Endothelial cell of umbilical vein (primary cell): Measurements from ENCODE around the gene ZC3H6. TPM values are rescaled to one million over a fixed set of nuclear protein-coding genes. Genes with fewer than 3 reads are reported as not detected.

Source experiments
- BruUV-seq: library from RNA; stranded (reverse); fragments of 400-500 nt; replicated peaks from 2 replicates; lab custom pipeline; 2021; lab: Mats Ljungman, UMichigan
- CTCF ChIA-PET: fragments of 300-600, 350-600 bp; sonication (Branson Sonifier 250); formaldehyde crosslinking; loops from one replicate; lab custom pipeline; 2021; ENCODE audit warnings: antibody characterized with exemption, inconsistent platforms; lab: Charles Lee
- POLR2A ChIA-PET: fragments of 300-600, 350-600 bp; sonication (Branson Sonifier 250); formaldehyde crosslinking; loops from one replicate; lab custom pipeline; 2021; ENCODE audit warnings: antibody characterized with exemption, inconsistent platforms; lab: Charles Lee
- DNase-seq: peaks from one replicate; pipeline ENCODE4 v3.0.0-alpha.2; 2011; ENCODE audit warnings: low read depth, low spot score
- FAIRE-seq: peaks from 2 replicates; lab custom pipeline; 2011; peaks lifted over from hg19 to GRCh38; lab: Jason Lieb, UNC
- H2AFZ ChIP-seq: 2 replicates; pipeline ENCODE4 v1.6.0; 2012; ENCODE audit warnings: low read depth, low read length, control low read depth, inconsistent platforms
- H3K27ac ChIP-seq: 2 replicates; pipeline ENCODE4 v1.5.1; 2011; ENCODE audit warnings: low read depth, mild to moderate bottlenecking, control low read depth, low read length, moderate library complexity; ENCODE audit not compliant: insufficient read depth
- H3K27me3 ChIP-seq, 2 experiments: 2 replicates each; pipeline versions ENCODE4 v1.6.0 to v1.6.1; 2011; ENCODE audit warnings: low read length in 2 of 2, mixed read lengths in 1 of 2; ENCODE audit not compliant: control insufficient read depth in 2 of 2, insufficient read depth in 2 of 2
- H3K36me3 ChIP-seq, 2 experiments: 2 replicates in 1 of 2; 3 replicates in 1 of 2; pipeline ENCODE4 v1.5.1; 2011; ENCODE audit warnings: low read length in 2 of 2, mild to moderate bottlenecking in 1 of 2, moderate library complexity in 1 of 2; ENCODE audit not compliant: control insufficient read depth in 2 of 2, insufficient read depth in 2 of 2; ENCODE audit errors: extremely low read depth in 1 of 2
- H3K4me1 ChIP-seq: 3 replicates; pipeline ENCODE4 v1.5.1; 2011; ENCODE audit warnings: mild to moderate bottlenecking, low read length; ENCODE audit not compliant: control insufficient read depth, insufficient read depth; ENCODE audit errors: extremely low read depth
- H3K4me2 ChIP-seq: 2 replicates; pipeline ENCODE4 v1.6.1; 2011; ENCODE audit warnings: low read length, control low read depth, mixed read lengths; ENCODE audit not compliant: insufficient read depth
- H3K4me3 ChIP-seq, 3 experiments: fragments of 200-600 bp in 1 of 3; sonication (generic), shearing (Covaris generic) in 1 of 3; replicated peaks in 1 of 3; 2 replicates each; pipeline ENCODE4 v1.5.1; 2011 to 2016; ENCODE audit warnings: control low read depth in 3 of 3, low read length in 3 of 3, mild to moderate bottlenecking in 2 of 3, inconsistent platforms in 1 of 3, low read depth in 1 of 3, moderate library complexity in 1 of 3; ENCODE audit not compliant: insufficient read depth in 1 of 3
- H3K79me2 ChIP-seq: 2 replicates; pipeline ENCODE4 v1.6.0; 2012; ENCODE audit warnings: low read length, inconsistent platforms; ENCODE audit not compliant: control insufficient read depth, insufficient read depth
- H3K9ac ChIP-seq: replicated peaks from 2 replicates; pipeline ENCODE3; 2011; ENCODE audit warnings: low read length, control low read depth; ENCODE audit not compliant: insufficient read depth; ENCODE audit errors: extremely low read depth
- H3K9me1 ChIP-seq: replicated peaks from 3 replicates; pipeline ENCODE4 v1.6.0; 2011; ENCODE audit warnings: mild to moderate bottlenecking, low read length; ENCODE audit not compliant: control insufficient read depth, insufficient read depth; ENCODE audit errors: extremely low read depth
- H3K9me3 ChIP-seq: replicated peaks from 2 replicates; pipeline ENCODE4 v1.5.1; 2012; ENCODE audit warnings: low read length, inconsistent platforms; ENCODE audit not compliant: control insufficient read depth, insufficient read depth
- H4K20me1 ChIP-seq: replicated peaks from 2 replicates; pipeline ENCODE3; 2011; ENCODE audit warnings: mild to moderate bottlenecking, low read length; ENCODE audit not compliant: control insufficient read depth, insufficient read depth; ENCODE audit errors: extremely low read depth
- CTCF ChIP-seq, 2 donors: IDR thresholded peaks; 1 replicate in 1 of 2; 2 replicates in 1 of 2; pipeline ENCODE4 v1.5.1; 2011; ENCODE audit warnings: low read length in 2 of 2, mild to moderate bottlenecking in 2 of 2, moderate library complexity in 2 of 2, control low read depth in 1 of 2, inconsistent platforms in 1 of 2, low read depth in 1 of 2; ENCODE audit not compliant: insufficient read depth in 1 of 2; ENCODE audit errors: extremely low read depth in 1 of 2
- EZH2 ChIP-seq: IDR thresholded peaks from 2 replicates; pipeline ENCODE4 v1.6.1; 2012; ENCODE audit warnings: borderline replicate concordance, low read depth, mild to moderate bottlenecking, moderate library complexity, low read length, inconsistent platforms; ENCODE audit not compliant: severe bottlenecking
- FOS ChIP-seq: IDR thresholded peaks from 2 replicates; pipeline ENCODE4 v1.6.1; 2011; ENCODE audit warnings: mild to moderate bottlenecking, low read length, moderate library complexity, borderline replicate concordance; ENCODE audit not compliant: insufficient read depth
- GATA2 ChIP-seq: IDR thresholded peaks from 2 replicates; pipeline ENCODE4 v1.7.0; 2011; ENCODE audit warnings: low read depth, mild to moderate bottlenecking, moderate library complexity, mixed read lengths, low read length; ENCODE audit not compliant: insufficient read length, insufficient read depth
- JUN ChIP-seq: IDR thresholded peaks from 2 replicates; pipeline ENCODE4 v1.6.1; 2011; ENCODE audit warnings: borderline replicate concordance, low read depth; ENCODE audit not compliant: insufficient read length, insufficient read depth
- MAX ChIP-seq: IDR thresholded peaks from 2 replicates; pipeline ENCODE4 v1.6.1; 2011; ENCODE audit not compliant: insufficient read depth, insufficient read length
- MYC ChIP-seq: IDR thresholded peaks from one replicate; pipeline ENCODE4 v1.6.1; 2011; ENCODE audit warnings: mild to moderate bottlenecking, low read depth, low read length
- POLR2A ChIP-seq: IDR thresholded peaks from 2 replicates; pipeline ENCODE4 v1.6.1; 2012; ENCODE audit warnings: low read depth, mild to moderate bottlenecking, control low read depth, low read length
- POLR2AphosphoS5 ChIP-seq: IDR thresholded peaks from 2 replicates; pipeline ENCODE4 v1.6.1; 2012; ENCODE audit warnings: low read depth, mild to moderate bottlenecking, control low read depth, low read length, moderate library complexity; ENCODE audit not compliant: insufficient read depth
- dilution Hi-C: fragments of 300-500 bp; cut with MboI; formaldehyde crosslinking; loops from one replicate; pipeline ENCODE4 v1.15.0; 2019; ENCODE audit warnings: low sequenced_read_pairs; ENCODE audit not compliant: extremely low pct_ligation_motif_present
- intact Hi-C: fragments of 100-400 bp; cut with micrococcal nuclease; formaldehyde crosslinking; loops from one replicate; pipeline ENCODE4 v1.10.0; 2022
- polyA plus RNA-seq, 4 experiments: library from polyadenylated mRNA; depleted of rRNA in 3 of 4; stranded (reverse) in 3 of 4; unstranded in 1 of 4; fragments of >200 nt; gene quantifications; 2 replicates each; pipeline versions ENCODE4 v1.2.1 to v1.2.3, GENCODE V29; 2011 to 2012; ENCODE audit warnings: missing spikeins in 1 of 4
- total RNA-seq: library from RNA; stranded (reverse); gene quantifications from 2 replicates; pipeline ENCODE4 v1.2.3, GENCODE V29; 2021

ZC3H6 gene
- total and polyA plus RNA-seq, 2 donors (not counting 3 experiments of a cell fraction or from before 2014, with no cell fraction given) = 0.46 to 3.0 TPM

- DNase-seq = no peak
- no peaks in the 10 kb centered on the region for H3K79me2 ChIP-seq
- no peak for FAIRE-seq
- no peaks in the 10 kb centered on the region for H3K9me1 ChIP-seq
- BruUV-seq = no TSS peak
- no peak overlapping the region for H3K9ac ChIP-seq
- peaks cover 10% of the 10 kb centered on the region for H3K4me1 ChIP-seq
- H3K4me3 ChIP-seq = no peak overlapping the region
- dilution Hi-C loops = no loop called here
- H3K36me3 ChIP-seq = no peaks in the 10 kb centered on the region
- TF ChIP-seq FOS (no peak), POLR2A (no peak), EZH2 (no peak), GATA2 (no peak), MYC (no peak), JUN (no peak), CTCF (IDR thresholded peaks at IDR 0.05; ENCODE audit: extremely low read depth in 1 of 2, insufficient read depth in 1 of 2, low read depth in 1 of 2, low read length in 2 of 2) (no peak), MAX (no peak), POLR2AphosphoS5 (no peak)
- H3K4me2 ChIP-seq = no peak overlapping the region
- H4K20me1 ChIP-seq = no peaks in the 10 kb centered on the region
- H2AFZ ChIP-seq = no peak overlapping the region
- H3K27me3 ChIP-seq = no peaks in the 10 kb centered on the region
- POLR2A ChIA-PET = no interaction called here
- H3K9me3 ChIP-seq = no peaks in the 10 kb centered on the region
- intact Hi-C loops = no loop called here
- no peak overlapping the region for H3K27ac ChIP-seq
- CTCF ChIA-PET = no interaction called here
Measured at GRCh38 chr2:112296407-112296806, 21.0 kb downstream of the ZC3H6 start.
